SK-N-SH treated with all-trans-retinoic acid at 6 μM for 48 hours (cell line): ENCODE data around the gene NPAS3.

Experiments
- ARNTL ChIP-seq: fragments of 450-650 bp; formaldehyde crosslinking; IDR thresholded peaks from 2 replicates; pipeline ENCODE4 v1.5.0; 2020; ENCODE audit warnings: low read depth, mild to moderate bottlenecking, moderate library complexity, borderline replicate concordance
- BACH2 ChIP-seq: fragments of 250-450 bp; sonication (Bioruptor Pico); IDR thresholded peaks from 2 replicates; pipeline ENCODE4 v1.9.0; 2021; ENCODE audit warnings: mild to moderate bottlenecking, borderline replicate concordance
- GLIS3 ChIP-seq: fragments of 250-450 bp; sonication (Bioruptor Pico); IDR thresholded peaks from 2 replicates; pipeline ENCODE4 v1.5.0; 2020; ENCODE audit warnings: mild to moderate bottlenecking, moderate library complexity
- ISL1 ChIP-seq: fragments of 250-450 bp; sonication (Bioruptor Pico); IDR thresholded peaks from 2 replicates; pipeline ENCODE4 v2.1.2; 2022; ENCODE audit warnings: mild to moderate bottlenecking, moderate library complexity
- OSR1 ChIP-seq: fragments of 250-450 bp; sonication (Bioruptor Pico); IDR thresholded peaks from 2 replicates; pipeline ENCODE4 v1.8.0; 2022; ENCODE audit warnings: moderate library complexity, mild to moderate bottlenecking, inconsistent platforms
- RARB ChIP-seq: fragments of 250-450 bp; sonication (Bioruptor Pico); IDR thresholded peaks from 2 replicates; pipeline ENCODE4 v1.8.0; 2021; ENCODE audit warnings: mild to moderate bottlenecking, moderate library complexity
- ZFP3 ChIP-seq: fragments of 250-450 bp; sonication (Bioruptor Pico); IDR thresholded peaks from 2 replicates; pipeline ENCODE4 v1.5.0; 2020; ENCODE audit warnings: mild to moderate bottlenecking, moderate library complexity
- TF ChIP-seq, protein P1 (sequence below): fragments of 250-450 bp; sonication (Bioruptor Pico); IDR thresholded peaks from 2 replicates; pipeline ENCODE4 v1.8.0; 2021; ENCODE audit warnings: low read depth, mild to moderate bottlenecking, moderate library complexity, borderline replicate concordance

DNA sequence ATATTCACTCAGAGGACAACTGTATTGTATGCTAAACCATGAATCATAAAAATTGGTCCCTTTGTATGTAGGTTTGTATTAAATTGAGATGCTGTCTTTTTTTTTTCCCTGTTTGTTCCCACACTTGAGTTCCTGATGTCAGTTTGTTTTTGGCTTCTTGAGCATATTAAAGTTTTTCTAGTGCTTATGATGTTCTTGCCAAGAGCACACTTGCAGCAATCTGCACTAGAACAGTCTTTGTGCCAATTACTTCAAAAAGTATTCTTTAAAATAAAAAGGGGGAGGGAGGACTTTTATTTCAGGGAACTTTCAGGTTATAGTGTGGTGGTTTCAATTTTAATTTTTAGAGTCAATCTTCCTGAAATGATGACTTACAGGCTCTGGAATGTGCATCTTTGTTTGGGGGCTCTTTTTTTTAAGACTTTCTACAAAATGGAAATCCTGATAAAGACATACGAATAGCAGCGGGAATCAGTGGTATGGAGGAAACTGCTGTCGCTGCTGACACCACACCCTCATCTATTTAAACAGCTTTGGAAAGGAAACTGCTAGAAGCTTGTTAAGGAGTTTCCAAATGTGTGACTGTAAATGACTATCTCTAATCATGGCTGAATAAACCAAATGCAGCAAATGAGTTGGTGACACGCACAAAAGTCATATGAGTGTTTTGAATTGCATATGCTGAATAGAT lies 823.6 kb downstream of the NPAS3 start:
- no peak for TF ChIP-seq ARNTL (CRISPR knock-in tag)
- TF ChIP-seq ISL1 (CRISPR knock-in tag), result no peak
- no peak for TF ChIP-seq BACH2 (CRISPR knock-in tag)
- TF ChIP-seq ZFP3 (CRISPR knock-in tag), result no peak
- TF ChIP-seq, protein P1, sequence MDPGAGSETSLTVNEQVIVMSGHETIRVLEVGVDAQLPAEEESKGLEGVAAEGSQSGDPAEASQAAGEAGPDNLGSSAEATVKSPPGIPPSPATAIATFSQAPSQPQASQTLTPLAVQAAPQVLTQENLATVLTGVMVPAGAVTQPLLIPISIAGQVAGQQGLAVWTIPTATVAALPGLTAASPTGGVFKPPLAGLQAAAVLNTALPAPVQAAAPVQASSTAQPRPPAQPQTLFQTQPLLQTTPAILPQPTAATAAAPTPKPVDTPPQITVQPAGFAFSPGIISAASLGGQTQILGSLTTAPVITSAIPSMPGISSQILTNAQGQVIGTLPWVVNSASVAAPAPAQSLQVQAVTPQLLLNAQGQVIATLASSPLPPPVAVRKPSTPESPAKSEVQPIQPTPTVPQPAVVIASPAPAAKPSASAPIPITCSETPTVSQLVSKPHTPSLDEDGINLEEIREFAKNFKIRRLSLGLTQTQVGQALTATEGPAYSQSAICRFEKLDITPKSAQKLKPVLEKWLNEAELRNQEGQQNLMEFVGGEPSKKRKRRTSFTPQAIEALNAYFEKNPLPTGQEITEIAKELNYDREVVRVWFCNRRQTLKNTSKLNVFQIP (CRISPR knock-in tag), result no peak
- no peak for TF ChIP-seq GLIS3
- TF ChIP-seq RARB (CRISPR knock-in tag), result no peak
- TF ChIP-seq OSR1 (CRISPR knock-in tag), result no peak
